Left hindlimb (tissue), 1 donor: ENCODE results near the gene HOMER3.

Experiments used
- DNase-seq: peaks from one replicate; pipeline ENCODE4 v3.0.0-alpha.2; 2018

HOMER3 gene

DNA sequence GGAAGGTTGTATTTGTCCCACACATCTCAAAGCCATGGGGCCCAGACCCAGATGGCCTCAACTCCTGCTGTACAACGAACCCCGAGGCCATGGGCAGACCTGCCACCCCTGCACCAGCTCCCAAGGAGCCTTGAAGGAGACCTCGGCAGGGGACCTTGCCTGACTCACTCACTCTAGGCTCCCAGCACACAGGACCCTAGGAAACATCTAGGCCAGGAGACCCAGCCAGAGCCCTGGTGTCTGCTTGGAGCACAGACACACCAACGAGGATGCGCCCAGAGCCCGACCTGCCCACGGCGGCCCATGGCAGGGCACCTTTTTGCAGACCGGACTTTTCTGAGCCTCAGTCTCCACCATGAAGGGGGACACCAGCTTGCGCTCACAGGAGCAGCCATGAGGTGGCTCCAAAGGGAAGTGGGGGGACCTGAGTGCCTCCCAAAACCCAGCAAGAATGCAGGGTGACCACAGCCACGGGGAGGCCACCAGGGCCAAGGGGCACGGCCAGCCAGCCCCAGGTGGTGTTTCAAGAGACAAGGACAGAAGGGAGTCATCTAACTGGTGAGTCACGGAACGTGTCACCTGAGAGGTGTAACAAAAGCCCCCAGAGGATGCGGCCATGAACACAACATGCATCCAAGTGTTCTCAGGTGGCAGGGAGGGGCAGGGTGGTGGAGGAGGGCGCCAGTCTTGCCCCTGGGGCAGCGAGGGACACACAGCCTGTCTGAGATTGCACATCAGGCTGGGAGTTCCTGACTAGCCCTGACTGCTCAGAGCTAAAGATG is 40.1 kb downstream of the HOMER3 start:
- DNase-seq: no peak

DNA sequence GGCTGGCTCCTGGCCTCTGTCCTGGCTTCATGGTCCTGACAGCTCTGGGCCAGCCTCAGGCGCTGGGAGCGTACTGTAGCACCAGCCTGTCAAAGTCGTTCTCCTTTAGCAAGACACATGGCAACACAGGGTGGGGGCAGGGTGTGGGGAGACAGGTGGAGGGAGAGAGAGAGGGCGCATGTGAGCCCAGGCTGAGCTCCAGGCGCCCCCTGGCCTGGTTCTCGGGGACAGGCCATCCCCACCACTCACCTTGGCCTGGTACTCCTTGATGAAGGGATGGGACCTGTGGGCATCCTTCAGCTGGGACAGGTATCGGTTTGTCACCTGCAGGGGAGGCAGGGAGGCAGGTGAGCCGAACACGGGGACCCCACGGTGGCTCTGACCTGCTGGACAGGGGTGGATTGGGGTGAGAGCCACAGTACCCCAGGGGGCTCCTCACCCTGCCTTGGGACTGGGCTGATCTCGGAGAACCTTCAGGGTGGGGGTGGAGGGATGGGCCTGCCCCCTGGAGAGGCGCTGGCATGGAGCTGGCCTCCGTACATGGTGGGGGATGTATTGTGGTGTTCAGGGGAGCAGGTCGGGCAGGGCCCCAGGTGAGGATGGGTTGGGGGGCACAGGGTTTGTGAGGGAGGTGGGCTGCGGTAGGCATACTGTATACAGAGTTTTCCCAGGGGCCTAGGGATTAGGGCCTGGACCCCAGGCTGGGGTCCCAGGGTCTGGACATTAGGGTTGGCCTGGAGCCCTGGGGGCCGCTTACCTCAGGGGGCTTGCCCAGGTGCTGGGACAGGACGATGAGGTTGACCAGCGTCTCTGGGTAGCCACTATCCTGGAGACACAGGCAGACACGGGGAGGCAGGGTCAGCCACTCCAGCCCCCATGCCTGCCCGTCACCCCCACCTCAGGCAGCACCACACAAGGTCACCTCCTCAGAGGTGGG is 41.1 kb downstream of the HOMER3 start:
- no peak for DNase-seq

DNA sequence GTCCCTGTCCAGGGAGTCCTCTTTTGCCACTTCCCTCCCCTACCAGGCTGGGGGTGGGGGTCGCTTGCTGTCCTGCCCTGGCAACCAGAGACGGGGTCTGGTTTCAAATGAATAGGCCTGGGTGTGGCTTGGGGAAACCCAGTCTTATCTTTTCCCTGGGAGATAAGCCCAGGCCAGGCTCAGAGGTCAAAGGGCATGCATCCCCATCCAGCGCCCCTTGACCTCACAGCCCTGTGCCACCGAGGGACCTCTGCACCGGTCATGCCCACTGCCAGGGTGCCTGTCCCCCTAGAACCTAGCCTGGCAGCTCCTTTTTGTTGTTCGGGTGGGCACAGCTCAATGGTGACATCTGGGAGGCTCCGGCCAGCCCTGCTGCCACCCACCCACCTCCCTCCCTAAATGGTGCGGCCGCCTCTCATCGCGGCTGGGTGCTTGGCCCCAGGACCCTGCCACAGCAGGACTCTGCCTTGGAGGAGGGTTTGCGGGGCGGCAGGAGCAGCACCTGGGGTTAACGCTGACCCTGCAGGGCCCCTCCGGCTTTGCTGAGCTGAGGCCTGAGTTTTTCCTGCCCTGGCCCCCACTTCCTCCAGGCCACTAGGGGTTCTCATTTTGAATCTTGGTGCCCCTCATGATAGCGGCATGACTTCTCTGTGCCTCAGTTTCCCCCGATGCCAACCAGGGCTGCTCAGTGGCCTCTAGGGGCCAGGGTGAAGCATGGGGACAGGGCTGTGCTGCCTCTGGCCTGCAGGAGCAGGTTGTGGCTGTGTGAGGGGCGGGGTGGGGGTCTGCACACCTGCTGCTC is 42.2 kb downstream of the HOMER3 start:
- DNase-seq: no peak

DNA sequence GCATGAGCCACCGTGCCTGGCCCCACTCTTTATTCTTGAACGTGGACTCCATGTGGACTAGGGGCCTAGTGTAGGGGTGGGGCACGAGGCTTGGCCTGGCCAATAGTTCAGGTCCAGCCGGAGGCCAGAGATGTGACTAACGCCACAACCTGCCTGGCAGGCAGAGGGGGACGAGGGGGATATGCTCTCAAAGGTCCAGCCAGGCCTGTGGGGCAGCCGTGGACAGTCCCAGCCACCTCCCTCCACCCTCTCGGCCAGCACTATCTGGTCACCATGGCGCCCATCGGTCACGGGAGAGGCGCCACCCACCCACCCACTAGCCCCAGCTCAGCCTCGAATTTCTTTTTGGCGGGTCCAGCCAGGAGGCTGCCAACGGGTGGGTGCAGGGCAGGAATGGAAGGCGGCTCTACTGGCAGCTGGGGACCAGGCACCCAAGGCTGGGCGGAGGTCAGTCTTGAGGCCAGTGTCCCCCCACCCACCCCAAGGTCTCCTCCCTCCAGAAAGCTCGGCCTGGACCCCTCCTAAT is 42.9 kb downstream of the HOMER3 start:
- DNase-seq: no peak

DNA sequence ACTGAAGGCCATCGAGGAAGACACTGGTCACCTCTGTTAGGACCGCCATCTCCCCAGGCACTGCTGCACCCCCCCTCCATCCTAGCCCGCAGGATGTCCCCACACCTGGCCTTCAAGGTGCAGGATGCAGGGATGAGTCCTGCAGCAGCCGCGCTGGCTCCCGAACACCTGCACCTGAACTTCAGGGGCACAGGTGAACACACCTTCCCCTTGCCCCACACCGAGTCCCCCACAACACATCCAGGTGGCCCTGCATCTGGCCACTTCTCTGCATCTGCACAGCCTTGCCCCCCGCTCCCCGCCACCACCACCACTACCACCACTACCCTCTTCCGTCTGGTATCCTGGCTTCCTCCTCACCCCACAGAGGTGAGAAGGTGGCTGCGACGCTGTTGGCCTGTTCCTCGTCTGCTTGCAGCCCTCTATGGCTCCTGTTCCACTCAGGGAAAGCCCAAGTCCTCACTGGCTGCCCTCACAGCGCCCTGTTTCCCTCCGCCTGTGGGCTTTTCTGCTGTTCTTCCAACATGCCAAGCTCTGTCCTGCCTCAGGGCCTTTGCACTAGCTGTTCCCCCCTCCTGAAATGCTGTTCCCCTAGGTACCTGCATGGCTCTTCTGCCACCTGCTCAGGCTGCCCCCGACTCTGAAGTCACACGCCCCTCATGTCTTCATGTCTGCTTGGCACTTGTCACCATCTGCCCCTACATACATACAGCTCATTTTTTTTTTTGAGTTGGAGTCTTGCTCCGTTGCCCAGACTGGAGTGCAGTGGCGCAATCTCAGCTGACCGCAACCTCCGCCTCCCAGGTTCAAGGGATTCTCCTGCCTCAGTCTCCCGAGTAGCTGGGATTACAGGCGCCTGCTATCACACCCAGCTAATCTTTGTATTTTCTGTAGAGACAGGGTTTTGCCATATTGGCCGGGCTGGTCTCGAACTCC is 43.7 kb downstream of the HOMER3 start:
- no peak for DNase-seq

GRCh38 chr19:18896421-18896841 is 44.6 kb downstream of the HOMER3 start:
- DNase-seq: no peak

DNA sequence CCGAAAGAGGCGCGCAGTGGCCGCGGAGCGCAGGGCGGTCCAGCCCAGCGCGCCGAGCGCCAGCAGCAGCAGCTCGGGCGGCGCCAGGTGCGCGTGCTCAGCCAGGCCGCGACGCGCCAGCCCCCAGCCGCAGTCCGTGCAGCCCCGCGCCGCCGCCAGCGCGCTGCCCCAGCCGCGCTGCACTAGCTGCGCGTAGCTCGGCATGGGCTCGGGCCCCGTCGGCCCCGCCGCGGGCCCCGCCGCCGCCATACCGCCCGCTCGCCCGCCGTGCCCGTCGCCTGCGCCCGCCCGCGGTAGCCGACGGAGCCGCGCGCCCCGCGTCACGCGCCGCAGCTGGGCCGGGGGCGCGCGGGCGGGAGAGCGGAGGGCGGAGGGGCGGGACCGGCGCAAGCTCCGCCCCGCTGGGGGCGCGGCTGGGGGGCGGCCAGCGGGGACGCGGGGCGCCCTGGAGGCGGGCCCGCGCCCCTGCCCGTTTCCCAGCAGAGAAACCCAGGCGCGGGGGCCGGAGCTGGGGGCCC is 45.1 kb downstream of the HOMER3 start, which contains the start of gene CERS1:
CERS1 (minus strand) TSS at position 335 of the 518 bp plus-strand sequence; CDS start at position 249, 86 bp downstream.
- no peak for DNase-seq

GRCh38 chr19:18895038-18895823 is 45.8 kb downstream of the HOMER3 start:
- DNase-seq: peak; percentile 66

DNA sequence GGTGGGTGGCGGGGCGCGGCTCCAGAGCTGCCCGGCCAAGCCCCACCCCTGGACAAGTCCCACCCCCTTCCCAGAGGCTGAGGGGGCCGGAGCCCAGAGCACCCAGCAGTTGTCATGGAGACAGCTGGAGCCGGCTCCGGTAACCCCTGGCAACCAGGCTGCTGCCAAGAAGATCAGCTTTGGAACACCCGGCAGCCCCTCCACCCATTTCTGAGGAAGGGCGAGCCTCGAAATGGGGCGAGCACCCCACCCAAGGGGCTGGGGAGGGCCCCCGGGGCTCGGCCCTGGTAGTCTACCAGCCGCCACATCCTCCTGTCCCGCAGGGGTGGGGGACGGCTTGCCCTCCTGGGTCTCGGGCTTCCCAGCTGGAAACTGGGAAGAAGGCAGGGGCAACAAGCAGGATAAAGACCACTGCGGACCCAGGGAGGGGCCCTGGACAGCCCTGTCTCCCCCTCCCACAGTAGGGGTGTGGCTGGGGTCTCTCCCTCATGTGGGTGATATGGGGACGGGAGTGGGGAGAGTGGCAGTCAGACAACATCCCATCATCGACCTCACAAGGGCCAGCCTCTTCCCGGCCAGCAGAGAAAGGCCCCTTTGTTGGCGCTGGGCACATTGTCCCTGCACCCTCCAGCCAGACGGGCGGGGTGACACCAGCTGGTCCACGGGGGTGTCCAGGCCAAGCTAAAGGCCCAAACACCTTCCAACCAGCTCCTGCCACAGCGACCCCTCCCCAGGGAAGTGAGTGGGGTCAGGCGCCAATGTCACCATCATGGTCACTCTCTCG is 46.6 kb downstream of the HOMER3 start:
- peak; percentile 88 for DNase-seq

GRCh38 chr19:18893587-18894253 is 47.3 kb downstream of the HOMER3 start:
- DNase-seq: no peak

GRCh38 chr19:18889949-18890745 is 50.9 kb downstream of the HOMER3 start:
- DNase-seq: peak; percentile 6

- peak; percentile 12 for DNase-seq
Measured at GRCh38 chr19:18886972-18887371, 54.0 kb downstream of the HOMER3 start.

DNA sequence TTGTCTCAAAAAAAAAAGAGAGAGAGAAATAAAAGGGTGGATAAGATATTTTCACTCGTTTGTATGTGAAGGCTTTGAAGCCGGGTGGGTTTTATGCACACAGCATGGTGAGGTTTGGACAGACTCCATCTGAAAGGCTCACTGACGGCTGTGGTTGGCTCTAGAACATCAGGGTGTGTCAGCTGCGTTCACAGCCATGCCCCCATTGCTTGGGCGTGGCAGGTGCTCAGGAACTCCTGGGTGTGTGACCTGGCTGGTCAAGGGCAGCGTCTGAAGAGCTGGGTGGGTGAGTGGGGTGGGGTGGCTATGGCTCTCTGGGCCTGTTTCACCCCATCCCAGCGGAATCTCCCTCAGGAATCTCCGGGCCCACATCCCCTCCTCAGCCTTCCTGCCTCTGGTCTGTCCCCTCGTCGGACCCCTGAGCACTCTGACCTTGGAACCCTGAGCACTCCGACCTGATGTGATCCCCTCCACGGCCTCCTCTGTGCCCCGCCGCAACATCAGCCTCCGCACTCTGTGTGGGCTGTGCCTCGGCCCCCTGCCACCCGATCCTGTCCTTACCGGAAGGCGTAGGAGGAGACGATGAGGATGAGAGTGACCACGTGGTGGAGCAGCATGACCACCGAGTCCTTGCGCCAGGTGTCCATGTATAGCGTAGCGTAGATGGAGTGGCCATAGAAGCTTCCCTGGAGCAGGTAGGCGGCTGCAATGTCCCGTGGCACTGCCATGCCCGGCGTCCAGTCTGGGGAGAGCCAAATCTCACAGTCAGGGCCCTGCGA is 57.3 kb downstream of the HOMER3 start:
- DNase-seq: peak; percentile 12

DNA sequence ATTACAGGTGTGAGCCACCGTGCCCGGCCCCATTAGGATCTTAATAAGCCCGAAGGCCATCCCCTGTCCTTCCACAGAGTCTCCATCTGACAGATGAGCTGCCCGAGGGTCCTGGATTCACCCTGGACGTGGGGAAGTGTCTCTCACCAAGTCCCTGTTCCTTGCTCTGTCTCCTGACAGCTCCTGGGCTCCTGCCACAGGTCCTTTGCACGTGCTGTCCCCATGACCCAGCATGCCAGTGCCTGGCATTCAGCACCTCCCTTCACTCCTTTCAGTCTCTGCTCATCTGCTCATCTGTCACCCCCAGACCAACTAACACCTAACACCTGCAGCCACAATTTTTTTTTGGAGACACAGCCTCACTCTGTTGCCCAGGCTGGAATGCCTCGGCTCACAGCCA is 59.5 kb downstream of the HOMER3 start:
- DNase-seq: no peak

DNA sequence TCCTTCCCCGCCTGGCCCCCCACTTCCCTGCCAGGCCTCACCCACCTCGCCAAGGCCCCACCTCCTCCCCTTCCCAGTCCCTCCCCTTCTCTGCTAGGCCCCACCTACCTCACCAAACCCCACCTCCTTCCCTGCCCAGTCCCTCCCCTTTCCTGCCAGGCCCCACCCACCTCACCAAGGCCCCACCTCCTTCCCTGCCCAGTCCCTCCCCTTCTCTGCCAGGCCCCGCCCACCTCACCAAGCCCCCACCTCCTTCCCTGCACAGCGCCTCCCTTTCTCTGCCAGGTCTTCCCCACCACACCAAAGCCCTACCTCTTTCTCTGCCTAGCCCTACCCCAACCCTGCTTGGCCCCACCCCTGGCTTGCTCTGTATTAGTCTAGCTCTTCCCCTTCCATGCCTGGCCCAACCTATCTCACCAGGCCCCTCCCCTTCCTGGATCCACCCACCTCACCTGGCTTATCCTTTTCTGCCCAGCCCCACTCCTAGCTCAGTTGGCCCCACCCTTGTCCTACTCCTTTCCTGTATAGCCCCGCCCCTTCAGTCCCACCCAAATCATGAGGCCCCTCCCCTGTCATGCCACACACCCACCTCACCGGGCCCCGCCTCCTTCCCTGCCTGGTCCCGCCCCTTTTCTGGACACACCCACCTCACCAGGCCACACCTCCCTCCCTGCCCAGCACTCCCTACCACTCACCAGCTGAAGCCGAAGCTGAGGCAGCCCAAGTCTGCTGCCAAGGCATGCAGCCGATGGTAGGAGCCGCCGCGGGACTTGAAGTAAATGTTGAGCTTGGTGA is 61.2 kb downstream of the HOMER3 start:
- DNase-seq: peak; percentile 40
